ENCODE data around the gene SELP.
A peak's percentile ranks its signal among the peaks of the same experiment; 100 is the strongest.

The SELP gene

GRCh38 chr1:169618367-169618766 lies 11.6 kb downstream of the SELP start:
- DNase-seq = no peak

GRCh38 chr1:169615803-169616202 lies 14.1 kb downstream of the SELP start:
- no peak for DNase-seq

GRCh38 chr1:169610858-169611257 lies 19.1 kb downstream of the SELP start:
- no peak for DNase-seq

- no peak for DNase-seq
Observed at GRCh38 chr1:169610108-169610507, 19.8 kb downstream of the SELP start.

GRCh38 chr1:169608226-169608625 lies 21.7 kb downstream of the SELP start:
- no peak for DNase-seq

GRCh38 chr1:169604781-169605560 lies 25.0 kb downstream of the SELP start:
- no peak for DNase-seq

GRCh38 chr1:169601096-169601881 lies 28.6 kb downstream of the SELP start:
- DNase-seq = peak; percentile 3

GRCh38 chr1:169595764-169596711 lies 33.9 kb downstream of the SELP start:
- no peak for DNase-seq

- no peak for DNase-seq
Observed at GRCh38 chr1:169594391-169594790, 35.5 kb downstream of the SELP start.

GRCh38 chr1:169590932-169591331 lies 39.0 kb downstream of the SELP start:
- DNase-seq = no peak

- no peak for DNase-seq
Observed at GRCh38 chr1:169588785-169589485, 41.0 kb downstream of the SELP start.

- no peak for DNase-seq
Observed at GRCh38 chr1:169588112-169588511, 41.8 kb downstream of the SELP start.

- DNase-seq = peak; percentile 36
Observed at GRCh38 chr1:169586395-169587255, 43.3 kb downstream of the SELP start, which contains the start of gene F5. TSS of gene F5 (minus strand) at chr1:169586481. CDS start at chr1:169586386, 95 bp downstream.

GRCh38 chr1:169586067-169586394 lies 43.9 kb downstream of the SELP start:
- DNase-seq = no peak

- no peak for DNase-seq
Observed at GRCh38 chr1:169585181-169585580, 44.7 kb downstream of the SELP start.

- DNase-seq = no peak
Observed at GRCh38 chr1:169584483-169585144, 45.3 kb downstream of the SELP start.

- DNase-seq = no peak
Observed at GRCh38 chr1:169577981-169578738, 51.8 kb downstream of the SELP start.

- peak; percentile 72 for DNase-seq
Observed at GRCh38 chr1:169576935-169577331, 53.0 kb downstream of the SELP start.

- peak; percentile 63 for DNase-seq
Observed at GRCh38 chr1:169576241-169576934, 53.5 kb downstream of the SELP start.
